Neural crest cell (in vitro differentiated cells): ENCODE results near the gene PPP4R3C. TPM values are rescaled to one million over a fixed set of nuclear protein-coding genes. Genes with fewer than 3 reads are reported as not detected.

Experiments
- DNase-seq: peaks from one replicate; pipeline ENCODE4 v3.0.0; 2021; ENCODE audit warnings: low read depth, mixed read lengths, low spot score
- H3K27ac Mint-ChIP-seq: one replicate; pipeline ENCODE4 v1.8.0; 2021; ENCODE audit warnings: mild to moderate bottlenecking, mixed read lengths; ENCODE audit not compliant: unreplicated experiment
- H3K27me3 Mint-ChIP-seq: 2 replicates; pipeline ENCODE4 v1.8.0; 2021; ENCODE audit warnings: low read depth, mild to moderate bottlenecking, mixed read lengths
- H3K36me3 Mint-ChIP-seq: 2 replicates; pipeline ENCODE4 v1.8.0; 2021; ENCODE audit warnings: low read depth, mild to moderate bottlenecking, mixed read lengths
- H3K4me1 Mint-ChIP-seq: 2 replicates; pipeline ENCODE4 v1.8.0; 2021; ENCODE audit warnings: mixed read lengths
- H3K4me3 Mint-ChIP-seq: one replicate; pipeline ENCODE4 v1.8.0; 2021; ENCODE audit warnings: mild to moderate bottlenecking, mixed read lengths
- H3K9me3 Mint-ChIP-seq: 2 replicates; pipeline ENCODE4 v1.8.0; 2021; ENCODE audit warnings: mixed read lengths
- total RNA-seq: library from RNA; stranded (reverse); gene quantifications from 2 replicates; pipeline ENCODE4 v1.2.1, GENCODE V29; 2021
- TF ChIP-seq, protein P1 (sequence below): fragments of 200-600 bp; sonication (generic); conservative IDR thresholded peaks from 2 replicates; pipeline ENCODE4 v1.5.0; 2021; ENCODE audit warnings: antibody characterized with exemption, mild to moderate bottlenecking

Gene PPP4R3C
- total RNA-seq, 1 donor from 2014 or later, result not detected

DNA sequence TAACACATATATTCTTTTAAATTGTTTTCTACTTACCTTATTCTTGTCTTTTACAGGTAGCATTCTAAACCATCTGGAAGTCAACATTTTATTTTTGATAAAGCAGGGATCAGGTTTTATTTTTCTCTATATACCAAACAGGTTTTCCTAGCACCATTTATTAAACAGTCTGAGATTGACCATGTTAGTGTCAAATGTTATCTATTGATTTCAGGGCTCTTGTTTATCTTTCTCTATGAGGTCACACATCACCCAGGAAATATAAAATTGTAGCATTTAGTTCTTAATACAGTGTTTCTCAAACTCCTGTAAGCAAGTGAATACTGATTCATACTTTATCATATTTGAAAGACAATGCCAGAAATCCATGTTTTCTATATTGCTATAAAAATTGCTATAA lies 28.1 kb downstream of the PPP4R3C start:
- Mint-ChIP-seq H3K4me3 (no peak overlapping the region), H3K36me3 (no peaks in the 10 kb centered on the region), H3K4me1 (peaks cover 6% of the 10 kb centered on the region), H3K9me3 (no peaks in the 10 kb centered on the region), H3K27ac (no peak overlapping the region), H3K27me3 (no peaks in the 10 kb centered on the region)
- TF ChIP-seq, protein P1, sequence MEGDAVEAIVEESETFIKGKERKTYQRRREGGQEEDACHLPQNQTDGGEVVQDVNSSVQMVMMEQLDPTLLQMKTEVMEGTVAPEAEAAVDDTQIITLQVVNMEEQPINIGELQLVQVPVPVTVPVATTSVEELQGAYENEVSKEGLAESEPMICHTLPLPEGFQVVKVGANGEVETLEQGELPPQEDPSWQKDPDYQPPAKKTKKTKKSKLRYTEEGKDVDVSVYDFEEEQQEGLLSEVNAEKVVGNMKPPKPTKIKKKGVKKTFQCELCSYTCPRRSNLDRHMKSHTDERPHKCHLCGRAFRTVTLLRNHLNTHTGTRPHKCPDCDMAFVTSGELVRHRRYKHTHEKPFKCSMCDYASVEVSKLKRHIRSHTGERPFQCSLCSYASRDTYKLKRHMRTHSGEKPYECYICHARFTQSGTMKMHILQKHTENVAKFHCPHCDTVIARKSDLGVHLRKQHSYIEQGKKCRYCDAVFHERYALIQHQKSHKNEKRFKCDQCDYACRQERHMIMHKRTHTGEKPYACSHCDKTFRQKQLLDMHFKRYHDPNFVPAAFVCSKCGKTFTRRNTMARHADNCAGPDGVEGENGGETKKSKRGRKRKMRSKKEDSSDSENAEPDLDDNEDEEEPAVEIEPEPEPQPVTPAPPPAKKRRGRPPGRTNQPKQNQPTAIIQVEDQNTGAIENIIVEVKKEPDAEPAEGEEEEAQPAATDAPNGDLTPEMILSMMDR, result no peak
- no peak for DNase-seq

Other genes with a start within 250 kb of the PPP4R3C start
- not detected in 2 replicates for gene DCAF8L2, start 127.0 kb upstream of the PPP4R3C start, total RNA-seq